ENCODE data around the gene GPR35.
A peak's percentile ranks its signal among the peaks of the same experiment; 100 is the strongest.
"Not testable (repeated sequence)": the region's sequence is repeated elsewhere in the genome, so short reads cannot be mapped to it uniquely, and the experiment has no call there.

Gene GPR35

DNA sequence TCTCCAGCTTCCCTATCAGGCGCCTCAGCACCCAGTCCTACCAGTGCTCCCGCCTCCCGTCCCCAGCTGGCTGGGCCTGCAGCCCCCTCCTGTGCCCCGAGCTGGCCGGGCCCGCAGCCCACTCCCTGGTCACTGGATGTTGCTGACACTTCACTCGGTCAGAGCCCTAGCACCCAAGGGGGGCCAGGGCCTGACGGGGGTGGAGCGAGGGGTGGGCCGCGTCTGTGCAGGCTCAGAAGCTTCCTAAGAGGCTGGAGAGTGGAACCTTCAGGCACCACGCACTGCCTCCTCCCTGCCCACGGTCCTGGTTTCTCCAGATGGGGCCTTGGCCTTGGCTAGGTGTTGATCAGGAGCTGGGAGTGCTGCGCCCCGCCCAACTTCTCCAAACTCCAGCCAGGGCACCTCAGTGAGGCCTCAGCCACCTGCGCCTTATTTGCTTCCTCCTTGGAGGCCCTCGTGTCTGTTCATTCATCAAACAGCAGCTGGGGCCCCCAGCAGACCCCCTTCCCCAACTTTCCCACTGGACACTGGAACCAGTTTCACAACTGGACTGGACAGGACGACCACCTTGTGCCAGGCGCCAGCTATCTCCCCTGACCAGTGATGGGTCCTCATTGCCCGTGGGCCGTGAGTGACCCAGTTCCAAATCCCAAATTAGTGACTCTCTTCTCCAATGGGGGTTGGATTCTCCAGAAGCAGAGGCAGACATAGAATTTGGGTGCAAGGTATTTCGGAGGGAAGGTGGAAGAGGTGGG lies 22.0 kb upstream of the GPR35 start:
- DNase-seq (ENCODE audit: low spot score): no peak

DNA sequence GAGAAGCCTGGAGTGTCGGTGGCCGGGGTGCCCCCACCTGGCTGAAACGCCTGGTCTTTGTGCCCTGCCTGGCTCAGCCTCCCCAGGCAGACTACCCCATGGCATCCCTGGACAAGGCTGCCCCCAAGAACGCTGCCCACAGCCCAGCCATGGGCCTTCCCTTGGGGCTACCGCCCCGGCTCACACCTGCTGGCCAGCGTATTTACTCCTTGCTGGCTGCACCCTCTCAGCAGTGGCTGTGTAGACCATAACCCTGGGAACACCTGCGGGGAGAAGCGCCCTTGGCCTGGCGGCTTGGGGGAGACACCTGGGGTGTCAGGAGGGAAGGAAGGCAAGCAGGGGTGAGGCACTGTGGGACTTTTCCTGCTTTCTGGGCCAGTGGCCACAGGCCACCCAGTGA lies 21.4 kb upstream of the GPR35 start:
- no peak for DNase-seq (ENCODE audit: low spot score)

DNA sequence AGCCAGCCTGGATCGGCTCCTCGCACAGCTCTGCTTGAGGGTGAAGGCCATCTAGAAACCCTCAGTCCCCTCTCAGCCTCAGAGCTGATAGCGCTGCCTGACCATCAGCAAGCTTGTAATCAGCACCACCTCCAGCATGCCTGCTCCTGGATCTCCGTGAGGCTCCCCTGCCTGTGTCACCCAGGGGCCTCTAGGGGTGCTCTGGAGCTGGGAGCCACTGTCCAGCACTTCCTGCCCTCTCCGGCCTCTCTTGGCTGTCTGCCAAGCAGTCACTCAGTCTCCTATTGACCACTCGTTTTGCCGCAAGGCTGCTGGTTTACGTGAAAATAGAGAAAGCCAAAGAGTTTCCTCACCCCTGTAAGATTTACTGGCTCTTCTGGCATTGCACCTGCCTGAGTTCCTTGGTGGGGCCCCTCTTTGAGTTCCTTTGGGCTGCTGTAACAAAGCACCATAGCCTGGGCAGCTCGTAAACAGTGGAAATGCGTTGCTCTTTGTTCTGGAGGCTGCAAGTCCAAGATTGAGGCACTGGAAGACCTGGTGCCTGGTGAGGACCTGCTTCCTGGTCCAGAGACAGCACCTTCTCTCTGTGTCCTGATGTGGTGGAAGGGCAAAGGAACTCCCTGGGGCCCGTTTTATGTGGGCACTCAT lies 20.9 kb upstream of the GPR35 start:
- DNase-seq (ENCODE audit: low spot score): no peak

DNA sequence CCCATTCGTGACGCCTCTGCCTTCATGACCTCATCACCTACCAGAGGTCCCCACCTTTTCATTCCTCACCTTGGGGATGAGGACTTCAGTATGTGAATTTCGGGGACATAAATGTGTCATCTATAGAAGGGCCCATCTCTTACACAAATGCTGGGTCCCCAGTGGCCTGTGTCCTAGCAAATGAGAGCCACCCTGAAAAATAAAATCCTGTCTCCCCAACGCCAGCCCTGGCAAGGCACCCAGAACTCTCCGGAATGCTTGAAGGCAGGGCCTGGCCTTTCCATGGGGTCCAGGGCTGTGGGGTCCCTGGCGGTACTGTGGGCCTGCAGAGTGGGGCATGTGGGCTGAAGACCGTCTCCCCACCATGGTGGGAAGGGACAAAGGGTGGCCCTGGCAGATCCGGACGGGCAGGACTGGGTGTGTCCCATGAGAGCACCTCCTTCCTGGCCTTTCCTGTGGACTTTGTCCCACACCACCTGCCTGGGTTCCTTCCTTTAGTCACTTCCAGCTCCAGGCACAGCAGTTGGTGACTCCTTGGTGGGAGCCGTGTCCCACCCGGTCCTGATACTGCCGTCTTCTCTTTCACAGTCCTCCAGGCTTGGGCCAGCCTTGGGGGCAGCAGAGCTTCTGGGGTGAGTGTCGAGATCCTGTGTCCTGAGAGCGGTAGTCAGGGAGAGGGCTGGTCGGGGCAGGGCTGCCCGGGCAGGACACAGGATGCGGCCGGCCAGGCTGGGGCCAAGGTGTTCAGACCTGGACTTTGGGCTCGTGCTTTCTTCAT lies 20.2 kb upstream of the GPR35 start:
- DNase-seq (ENCODE audit: low spot score): no peak

DNA sequence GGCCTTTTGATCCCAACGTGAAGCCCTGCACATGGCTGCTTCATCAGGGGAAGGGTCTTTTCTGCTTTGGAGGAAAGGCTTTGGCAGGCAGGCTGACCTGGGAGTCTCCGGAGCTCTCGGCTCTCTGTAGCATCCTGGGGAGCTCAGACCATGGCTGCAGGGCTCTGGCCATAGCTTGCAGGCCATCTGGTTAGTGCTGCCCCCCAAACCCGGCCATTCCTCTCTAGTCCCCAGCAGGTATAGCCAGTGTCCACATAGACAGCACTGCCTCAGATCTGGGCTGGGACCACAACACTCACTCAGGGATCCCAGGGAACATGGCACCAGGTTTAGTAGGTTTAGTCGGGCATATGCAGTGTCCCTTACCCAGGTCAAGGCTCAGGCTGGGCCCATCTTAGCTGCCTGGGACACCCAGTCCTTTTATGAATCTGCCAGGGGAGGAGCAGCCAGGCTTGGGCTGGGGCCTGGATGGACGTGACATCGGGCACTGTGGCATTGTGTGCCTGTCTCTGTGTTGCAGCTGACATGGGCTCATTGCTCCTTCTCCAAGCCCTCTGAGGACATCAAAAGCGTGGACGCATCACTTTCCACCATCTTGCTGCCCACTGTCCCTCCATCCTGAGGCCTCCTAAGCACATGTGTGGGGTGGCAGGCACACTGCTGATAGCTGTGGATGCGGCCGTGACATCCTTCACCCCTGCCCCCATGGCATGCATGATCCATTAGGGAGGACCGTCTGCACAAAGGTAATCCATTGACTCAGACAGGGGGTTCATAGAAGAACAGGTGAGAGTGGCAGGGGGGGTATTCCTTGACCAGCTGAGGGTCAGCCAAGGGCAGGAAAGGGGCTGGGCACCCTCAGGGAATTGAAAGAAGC lies 19.2 kb upstream of the GPR35 start:
- DNase-seq (ENCODE audit: low spot score): no peak

DNA sequence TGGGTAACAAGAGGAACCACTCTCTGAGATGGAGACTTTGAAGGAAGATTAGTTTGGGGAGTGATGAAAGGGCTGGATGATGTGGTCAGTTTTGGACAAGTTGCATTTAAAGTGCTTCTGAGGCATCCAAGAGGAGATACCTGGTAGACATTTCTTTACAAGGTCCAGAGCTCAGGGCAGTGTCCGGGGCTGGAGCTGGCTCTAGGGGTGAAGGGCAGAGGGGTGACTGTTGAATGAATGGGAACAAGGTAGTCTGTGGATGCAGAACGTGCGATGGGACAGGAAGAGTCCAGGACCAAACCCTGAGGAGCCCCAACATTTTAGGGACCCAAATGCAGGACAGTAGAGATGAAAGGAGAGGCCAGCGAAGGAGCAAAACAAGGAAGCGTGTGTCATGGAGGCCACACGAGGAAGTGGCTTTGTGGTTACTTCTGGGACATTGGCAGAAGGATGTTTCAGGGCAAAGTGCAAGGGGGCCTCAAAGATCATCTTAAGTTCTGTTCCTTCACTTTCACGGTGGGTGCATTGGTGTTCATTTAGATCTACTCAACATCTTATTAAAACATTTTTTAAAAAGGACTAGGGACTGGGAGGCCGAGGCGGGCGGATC lies 13.6 kb upstream of the GPR35 start:
- DNase-seq (ENCODE audit: low spot score): no peak

DNA sequence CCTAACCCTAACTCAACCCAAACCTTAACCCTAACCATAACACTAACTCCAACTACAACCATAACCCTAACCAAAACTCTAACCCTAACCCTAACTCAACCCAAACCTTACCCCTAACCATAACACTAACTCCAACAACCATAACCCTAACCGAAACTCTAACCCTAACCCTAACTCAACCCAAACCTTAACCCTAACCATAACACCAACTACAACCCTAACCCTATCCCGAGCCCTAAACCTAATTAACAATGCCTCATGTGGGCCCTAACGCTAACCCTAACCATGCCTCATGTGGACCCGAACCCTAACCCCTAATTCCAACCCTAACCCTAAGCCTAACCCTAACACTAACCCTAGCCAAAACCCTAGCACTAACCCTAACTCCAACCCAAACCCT lies 11.5 kb upstream of the GPR35 start:
- no peak for DNase-seq (ENCODE audit: low spot score)

DNA sequence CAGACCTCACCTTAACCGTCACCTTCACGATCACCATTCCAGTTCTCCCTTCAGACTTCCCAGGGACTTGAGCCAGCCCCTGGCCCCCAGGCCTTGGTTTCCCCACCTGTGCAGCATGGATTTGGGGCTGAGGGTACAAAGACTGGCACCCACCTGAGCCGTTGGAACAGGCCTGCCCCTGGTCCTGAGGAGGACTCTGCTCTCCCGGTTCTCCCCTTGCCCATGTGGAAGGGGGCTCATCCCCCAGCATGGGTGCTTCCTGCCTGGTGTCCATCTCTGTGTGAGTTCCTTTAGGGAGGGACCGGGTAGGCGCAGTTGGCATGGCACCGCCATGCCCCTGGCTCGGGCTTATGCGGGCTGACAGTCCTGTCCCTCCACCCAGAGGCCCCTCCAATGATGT lies 10.9 kb upstream of the GPR35 start:
- no peak for DNase-seq (ENCODE audit: low spot score)

DNA sequence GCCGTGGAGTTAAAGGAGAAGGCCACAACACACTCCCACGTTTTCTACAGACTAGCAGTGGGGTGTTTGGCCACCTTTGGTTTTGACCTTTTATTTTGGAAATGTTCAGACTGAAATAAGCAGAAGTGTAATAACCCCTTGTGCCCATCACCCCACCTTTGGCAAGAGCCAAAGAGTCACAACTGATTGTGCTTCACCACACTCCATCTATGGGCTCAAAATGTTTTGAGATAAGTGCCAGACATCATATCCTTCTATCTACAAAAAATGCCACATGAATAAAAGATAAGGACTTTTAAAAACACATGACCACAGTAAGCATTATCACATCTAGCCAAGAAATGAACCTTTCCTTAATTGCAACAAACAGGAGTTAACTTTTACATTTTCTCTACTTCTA lies 9.9 kb upstream of the GPR35 start:
- DNase-seq (ENCODE audit: low spot score): no peak

DNA sequence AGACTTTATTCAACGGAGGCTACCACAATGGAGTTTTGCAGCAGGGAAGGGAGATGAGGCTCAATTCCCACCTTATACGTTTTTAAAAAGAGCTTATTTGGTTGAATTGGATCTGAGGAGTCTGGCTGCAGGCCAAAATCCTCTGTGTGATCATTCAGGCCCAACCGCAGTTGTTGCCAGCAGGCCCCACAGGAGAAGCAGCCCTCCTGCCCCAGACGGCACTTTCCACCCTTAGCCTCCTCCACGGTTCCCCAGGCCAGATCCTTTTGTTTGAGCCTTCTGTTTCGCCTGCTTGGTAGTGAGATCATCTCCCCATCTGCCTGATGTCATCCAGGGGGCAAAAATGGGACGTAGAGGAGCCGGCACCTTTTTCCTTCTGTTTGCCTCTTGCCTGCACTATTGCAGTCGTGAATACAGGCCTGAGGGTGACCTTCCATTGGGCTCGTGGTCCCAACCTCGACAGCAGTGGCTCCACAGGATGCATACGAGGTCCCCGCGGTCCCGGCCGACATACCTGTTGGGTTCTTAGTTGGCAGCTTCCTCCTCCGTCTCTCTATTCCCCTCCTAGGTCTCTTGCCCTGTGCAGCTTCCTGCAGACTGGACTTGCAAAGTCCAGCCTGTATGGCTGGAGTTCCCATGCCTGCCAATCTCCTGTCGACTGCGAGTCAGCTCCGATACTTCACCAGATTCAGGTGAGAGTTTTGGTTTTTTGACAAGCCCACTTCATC lies 9.3 kb upstream of the GPR35 start:
- no peak for DNase-seq (ENCODE audit: low spot score)

DNA sequence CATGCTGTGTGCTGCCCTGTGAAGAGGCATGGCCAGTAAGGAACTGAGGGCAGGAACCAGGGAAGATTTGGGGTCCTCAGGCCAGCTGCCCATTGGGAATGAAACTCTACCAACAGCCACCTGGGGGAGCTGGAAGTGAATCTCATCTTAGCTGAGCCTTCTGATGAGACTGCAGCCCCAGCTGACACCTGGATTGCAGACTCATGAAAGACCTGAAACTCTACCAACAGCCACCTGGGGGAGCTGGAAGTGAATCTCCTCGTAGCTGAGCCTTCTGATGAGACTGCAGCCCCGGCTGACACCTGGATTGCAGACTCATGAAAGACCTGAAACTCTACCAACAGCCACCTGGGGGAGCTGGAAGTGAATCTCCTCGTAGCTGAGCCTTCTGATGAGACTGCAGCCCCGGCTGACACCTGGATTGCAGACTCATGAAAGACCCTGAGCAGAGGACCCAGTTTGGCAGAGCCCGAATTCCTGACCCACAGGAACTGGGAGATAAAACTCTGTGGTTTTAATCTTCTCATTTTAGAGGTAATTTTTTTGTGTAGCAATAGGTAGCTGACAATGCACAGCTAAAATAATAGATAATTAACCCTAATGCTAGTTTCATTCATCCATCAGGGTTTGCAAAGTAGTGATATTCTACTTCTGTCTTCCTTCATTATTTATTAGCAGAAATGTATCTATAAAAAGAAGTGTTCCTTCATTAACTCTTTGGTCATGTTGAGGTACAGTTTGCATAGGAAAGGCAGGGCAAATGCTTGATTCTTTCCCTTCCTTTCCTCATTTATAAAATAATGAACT lies 8.2 kb upstream of the GPR35 start:
- not testable (repeated sequence) for DNase-seq (ENCODE audit: low spot score)

DNA sequence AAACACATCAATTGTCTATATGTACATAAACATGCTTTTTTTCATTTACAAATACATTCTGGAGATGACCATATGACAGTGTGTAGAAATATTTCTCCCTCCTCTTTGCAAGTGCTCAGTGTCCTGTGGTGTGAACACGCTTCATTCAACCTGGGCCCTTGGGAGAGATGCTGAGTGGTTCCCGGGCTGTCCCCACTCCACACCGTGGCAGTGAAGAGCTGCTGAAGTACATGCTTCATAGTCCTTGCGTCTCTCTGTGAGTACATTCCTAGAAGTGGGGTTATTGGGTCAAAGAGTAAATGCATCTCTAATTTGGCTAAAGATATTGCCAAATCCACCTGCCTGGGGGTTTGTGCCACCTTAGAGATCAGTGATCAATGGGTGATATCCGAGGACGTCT lies 6.5 kb upstream of the GPR35 start:
- no peak for DNase-seq (ENCODE audit: low spot score)

DNA sequence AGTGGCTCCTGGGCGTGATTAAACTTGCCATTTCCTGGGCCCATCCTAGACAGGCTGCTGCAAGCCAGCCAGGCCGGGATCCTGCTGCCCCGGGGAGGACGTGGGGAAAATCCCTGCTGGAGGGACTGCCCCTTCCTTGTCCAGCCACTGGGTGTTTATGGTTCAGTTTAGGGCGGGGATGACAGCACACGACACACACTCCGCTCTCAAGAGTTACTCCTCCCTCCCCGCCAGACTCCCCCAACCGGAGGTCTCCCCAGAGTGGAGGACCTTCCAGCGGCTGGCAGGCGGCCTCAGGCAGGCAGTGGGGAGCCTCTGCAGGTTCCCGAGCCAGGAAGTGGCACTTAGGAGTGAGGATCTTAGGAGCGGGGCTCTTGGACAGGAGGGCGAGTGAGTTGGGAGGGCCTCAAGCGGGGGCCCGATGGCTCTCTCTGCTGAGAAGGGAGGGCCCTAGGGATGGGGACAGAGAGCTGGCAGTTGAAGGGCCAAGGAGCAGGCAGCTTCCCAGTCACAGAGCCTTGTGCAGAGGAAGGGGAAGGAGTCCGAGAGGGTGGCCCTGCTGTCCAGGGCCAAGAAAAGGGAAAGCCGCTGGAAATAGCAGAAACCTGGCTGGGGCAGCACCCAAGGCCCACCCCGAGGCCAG lies 5.7 kb upstream of the GPR35 start:
- no peak for DNase-seq (ENCODE audit: low spot score)

DNA sequence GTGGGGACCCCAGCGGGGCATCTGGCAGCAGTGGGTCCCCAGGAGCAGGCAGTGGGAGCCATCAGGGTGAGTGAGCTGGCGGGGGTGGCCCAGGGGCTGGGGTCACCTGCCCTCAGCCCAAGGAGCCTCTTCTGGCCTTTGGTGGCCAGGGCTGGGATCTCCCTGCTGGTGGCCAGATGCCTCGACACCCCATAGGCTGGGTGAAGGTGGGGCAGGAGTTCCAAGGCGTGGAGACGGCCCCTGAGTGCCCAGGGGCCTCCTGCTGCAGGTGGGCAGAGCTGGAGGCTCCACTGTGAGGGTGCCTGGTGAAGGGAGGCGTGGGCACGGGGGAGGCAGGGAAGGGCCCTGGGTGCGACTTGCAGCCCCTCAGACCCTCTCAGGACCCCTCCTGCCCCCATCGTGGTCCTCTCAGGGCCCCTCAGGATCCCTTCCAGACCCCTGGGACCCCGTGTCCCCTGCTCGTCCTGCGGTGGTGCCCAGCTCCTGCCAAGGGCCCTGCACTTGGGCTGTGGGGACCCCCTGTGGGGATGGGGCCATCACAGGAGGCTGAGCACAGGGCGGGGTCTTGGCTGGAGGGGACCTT lies 5.0 kb upstream of the GPR35 start:
- no peak for DNase-seq (ENCODE audit: low spot score)

DNA sequence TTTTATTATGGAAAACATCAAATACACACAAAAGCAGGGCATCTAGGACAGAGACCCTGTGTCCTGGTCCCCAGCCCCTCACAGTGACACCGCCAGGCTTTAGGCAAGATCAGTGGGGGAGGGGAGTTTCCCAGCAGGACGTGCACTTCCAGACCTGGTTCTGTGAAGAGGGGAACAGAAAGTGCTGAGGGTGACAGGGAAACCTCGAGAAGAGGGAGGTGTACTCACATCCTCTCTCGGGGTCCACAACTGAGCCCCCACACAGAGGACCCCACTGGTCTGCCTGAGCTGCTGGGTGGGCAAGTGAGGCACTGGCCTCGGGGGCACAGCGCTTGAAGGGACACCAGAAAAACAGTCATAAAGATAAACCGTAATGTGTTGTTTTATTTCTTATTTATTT lies 4.4 kb upstream of the GPR35 start:
- DNase-seq (ENCODE audit: low spot score): no peak

DNA sequence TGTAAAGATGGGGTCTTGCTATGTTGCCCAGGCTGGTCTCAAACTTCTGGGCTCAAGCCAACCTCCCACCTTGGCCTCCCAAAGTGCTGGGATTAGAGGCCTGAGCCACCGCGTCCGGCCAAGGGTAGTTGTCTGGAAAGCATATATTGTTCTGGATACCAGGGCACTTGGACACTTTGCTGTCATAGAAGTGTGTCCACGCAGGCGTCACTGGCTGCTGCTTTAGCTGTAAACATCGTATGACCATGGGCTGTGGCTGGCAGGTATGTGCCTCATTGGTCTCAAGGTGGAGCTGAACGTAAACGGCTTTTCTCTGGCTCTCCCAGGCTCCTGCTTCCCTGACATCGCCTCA lies 3.2 kb upstream of the GPR35 start:
- no peak for DNase-seq (ENCODE audit: low spot score)

DNA sequence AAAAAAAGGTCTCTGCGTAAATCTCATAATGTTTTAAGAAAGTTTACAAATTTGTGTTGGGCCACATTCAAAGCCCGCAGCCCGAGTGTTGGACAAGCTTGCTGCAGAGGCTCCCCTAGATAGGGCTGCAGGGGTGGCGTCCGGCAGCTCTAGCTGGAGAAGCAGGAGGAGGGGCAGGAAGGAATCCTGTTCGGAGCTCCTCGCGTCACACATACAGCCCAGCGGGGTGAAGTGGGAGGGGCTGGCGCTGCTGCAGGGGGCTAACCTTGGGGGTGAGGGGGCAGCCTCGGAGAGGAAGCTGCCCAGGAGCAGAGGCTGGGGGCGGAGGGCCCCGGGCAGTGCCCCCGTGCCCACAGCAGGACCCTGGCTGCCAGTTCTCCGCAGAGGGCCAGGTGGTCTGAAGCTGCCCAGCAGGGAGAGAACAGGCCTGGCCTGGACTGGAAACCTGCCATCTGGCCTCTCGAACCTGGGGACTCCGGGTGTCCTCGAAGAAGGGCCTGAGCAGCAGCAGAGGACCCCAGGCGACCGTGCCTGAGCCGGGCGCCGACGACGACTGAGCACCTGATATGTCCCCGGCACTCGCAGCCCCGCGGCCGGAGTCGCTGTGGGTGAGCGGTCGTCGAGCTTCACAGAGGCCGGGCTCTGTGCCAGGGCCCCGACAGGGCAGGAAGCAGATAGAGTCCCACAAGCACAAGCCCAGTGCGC lies 2.6 kb upstream of the GPR35 start:
- DNase-seq (ENCODE audit: low spot score): peak; percentile 35

DNA sequence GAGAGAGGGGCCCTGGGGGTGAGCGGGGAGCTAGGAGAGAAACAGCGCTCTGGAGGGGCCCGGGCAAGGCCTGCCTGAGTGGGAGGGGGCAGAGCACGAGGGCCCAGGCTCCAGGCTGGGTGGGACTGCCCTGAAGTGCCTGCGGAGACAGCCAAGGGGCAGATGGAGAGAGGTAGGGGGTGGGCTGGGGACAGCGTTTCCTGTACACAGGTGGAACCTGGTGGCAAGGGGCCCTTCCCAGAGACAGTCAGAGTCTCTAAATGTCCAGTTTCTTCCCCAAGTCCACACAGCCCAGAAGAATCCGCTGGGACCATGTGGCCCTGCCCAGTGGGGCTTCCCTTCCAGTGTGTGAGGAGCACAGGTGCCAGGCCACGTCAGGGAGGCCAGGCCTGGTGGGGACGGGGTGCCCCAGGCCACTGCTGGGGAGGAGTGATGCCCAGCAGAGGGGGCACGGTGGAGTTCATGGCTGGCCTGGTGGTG lies 1.7 kb upstream of the GPR35 start:
- no peak for DNase-seq (ENCODE audit: low spot score)

Data from CD4-positive, alpha-beta T cell treated with Interleukin-15 for 4 hours (primary cell).